ENCODE results near the gene PPFIA2.

PPFIA2 gene

DNA sequence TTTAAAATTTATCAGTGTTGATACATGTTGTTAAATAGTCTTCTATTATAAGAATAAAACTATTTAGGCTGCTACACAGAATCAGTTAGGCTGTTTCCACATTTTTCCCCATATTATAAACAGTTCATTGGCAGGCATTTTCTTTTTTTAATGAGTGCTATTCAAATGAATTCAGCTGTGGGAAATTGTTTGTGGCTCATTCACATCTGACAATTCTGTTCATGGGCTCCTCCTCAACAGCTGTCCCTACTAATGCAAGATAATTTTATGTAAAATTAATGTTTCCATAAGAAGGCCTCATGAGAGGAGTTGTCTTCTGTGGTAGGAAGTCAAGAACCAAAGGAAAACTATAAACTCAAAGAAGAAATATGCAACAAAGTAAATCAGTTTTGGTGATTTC is 218.0 kb downstream of the PPFIA2 start:
- no peak for ATAC-seq
- no peak for TF ChIP-seq ZNF8 (CRISPR knock-in tag; IDR thresholded peaks at IDR 0.05)
- TF ChIP-seq, protein P1, sequence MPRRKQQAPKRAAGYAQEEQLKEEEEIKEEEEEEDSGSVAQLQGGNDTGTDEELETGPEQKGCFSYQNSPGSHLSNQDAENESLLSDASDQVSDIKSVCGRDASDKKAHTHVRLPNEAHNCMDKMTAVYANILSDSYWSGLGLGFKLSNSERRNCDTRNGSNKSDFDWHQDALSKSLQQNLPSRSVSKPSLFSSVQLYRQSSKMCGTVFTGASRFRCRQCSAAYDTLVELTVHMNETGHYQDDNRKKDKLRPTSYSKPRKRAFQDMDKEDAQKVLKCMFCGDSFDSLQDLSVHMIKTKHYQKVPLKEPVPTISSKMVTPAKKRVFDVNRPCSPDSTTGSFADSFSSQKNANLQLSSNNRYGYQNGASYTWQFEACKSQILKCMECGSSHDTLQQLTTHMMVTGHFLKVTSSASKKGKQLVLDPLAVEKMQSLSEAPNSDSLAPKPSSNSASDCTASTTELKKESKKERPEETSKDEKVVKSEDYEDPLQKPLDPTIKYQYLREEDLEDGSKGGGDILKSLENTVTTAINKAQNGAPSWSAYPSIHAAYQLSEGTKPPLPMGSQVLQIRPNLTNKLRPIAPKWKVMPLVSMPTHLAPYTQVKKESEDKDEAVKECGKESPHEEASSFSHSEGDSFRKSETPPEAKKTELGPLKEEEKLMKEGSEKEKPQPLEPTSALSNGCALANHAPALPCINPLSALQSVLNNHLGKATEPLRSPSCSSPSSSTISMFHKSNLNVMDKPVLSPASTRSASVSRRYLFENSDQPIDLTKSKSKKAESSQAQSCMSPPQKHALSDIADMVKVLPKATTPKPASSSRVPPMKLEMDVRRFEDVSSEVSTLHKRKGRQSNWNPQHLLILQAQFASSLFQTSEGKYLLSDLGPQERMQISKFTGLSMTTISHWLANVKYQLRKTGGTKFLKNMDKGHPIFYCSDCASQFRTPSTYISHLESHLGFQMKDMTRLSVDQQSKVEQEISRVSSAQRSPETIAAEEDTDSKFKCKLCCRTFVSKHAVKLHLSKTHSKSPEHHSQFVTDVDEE (CRISPR knock-in tag; IDR thresholded peaks at IDR 0.05) = no peak
- TF ChIP-seq BACH2 (CRISPR knock-in tag; IDR thresholded peaks at IDR 0.05; ENCODE audit: borderline replicate concordance) = no peak
- no peak for TF ChIP-seq ARNTL (CRISPR knock-in tag; IDR thresholded peaks at IDR 0.05; ENCODE audit: borderline replicate concordance, low read depth)
- TF ChIP-seq, protein P2, sequence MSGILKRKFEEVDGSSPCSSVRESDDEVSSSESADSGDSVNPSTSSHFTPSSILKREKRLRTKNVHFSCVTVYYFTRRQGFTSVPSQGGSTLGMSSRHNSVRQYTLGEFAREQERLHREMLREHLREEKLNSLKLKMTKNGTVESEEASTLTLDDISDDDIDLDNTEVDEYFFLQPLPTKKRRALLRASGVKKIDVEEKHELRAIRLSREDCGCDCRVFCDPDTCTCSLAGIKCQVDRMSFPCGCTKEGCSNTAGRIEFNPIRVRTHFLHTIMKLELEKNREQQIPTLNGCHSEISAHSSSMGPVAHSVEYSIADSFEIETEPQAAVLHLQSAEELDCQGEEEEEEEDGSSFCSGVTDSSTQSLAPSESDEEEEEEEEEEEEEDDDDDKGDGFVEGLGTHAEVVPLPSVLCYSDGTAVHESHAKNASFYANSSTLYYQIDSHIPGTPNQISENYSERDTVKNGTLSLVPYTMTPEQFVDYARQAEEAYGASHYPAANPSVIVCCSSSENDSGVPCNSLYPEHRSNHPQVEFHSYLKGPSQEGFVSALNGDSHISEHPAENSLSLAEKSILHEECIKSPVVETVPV (CRISPR knock-in tag; IDR thresholded peaks at IDR 0.05) = no peak
- TF ChIP-seq ZNF565 (CRISPR knock-in tag; conservative IDR thresholded peaks at IDR 0.05; ENCODE audit: low read depth) = no peak
- TF ChIP-seq TCF4 (CRISPR knock-in tag; IDR thresholded peaks at IDR 0.05; ENCODE audit: borderline replicate concordance) = no peak
- TF ChIP-seq ESRRG (CRISPR knock-in tag; IDR thresholded peaks at IDR 0.05) = no peak
- no peak for TF ChIP-seq TOX (CRISPR knock-in tag; IDR thresholded peaks at IDR 0.05; ENCODE audit: borderline replicate concordance)
- no peak for TF ChIP-seq ZFP3 (CRISPR knock-in tag; IDR thresholded peaks at IDR 0.05)
- TF ChIP-seq, protein P3, sequence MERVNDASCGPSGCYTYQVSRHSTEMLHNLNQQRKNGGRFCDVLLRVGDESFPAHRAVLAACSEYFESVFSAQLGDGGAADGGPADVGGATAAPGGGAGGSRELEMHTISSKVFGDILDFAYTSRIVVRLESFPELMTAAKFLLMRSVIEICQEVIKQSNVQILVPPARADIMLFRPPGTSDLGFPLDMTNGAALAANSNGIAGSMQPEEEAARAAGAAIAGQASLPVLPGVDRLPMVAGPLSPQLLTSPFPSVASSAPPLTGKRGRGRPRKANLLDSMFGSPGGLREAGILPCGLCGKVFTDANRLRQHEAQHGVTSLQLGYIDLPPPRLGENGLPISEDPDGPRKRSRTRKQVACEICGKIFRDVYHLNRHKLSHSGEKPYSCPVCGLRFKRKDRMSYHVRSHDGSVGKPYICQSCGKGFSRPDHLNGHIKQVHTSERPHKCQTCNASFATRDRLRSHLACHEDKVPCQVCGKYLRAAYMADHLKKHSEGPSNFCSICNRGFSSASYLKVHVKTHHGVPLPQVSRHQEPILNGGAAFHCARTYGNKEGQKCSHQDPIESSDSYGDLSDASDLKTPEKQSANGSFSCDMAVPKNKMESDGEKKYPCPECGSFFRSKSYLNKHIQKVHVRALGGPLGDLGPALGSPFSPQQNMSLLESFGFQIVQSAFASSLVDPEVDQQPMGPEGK (CRISPR knock-in tag; IDR thresholded peaks at IDR 0.05; ENCODE audit: borderline replicate concordance) = no peak

DNA sequence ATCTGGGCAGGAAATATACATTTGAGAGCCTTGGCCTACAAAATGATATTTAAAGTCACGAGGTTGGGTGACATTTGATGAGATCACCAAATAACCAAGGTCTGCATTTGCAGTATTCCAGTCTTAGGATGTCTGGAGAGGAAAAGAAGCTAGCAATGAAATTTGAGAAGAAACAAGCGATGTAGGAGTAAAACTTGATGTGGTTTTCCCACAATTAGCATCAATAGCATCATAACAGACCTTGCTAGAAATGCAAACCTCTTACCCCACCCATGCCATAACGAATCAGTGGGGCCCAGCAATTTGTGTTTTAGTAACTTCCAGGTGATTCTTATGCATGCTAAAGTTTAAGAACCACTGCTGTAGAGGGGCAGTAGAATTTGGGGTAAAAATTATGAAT is 219.9 kb downstream of the PPFIA2 start:
- TF ChIP-seq ISL1 (CRISPR knock-in tag; IDR thresholded peaks at IDR 0.05) (no peak), TCF4 (CRISPR knock-in tag; IDR thresholded peaks at IDR 0.05; ENCODE audit: borderline replicate concordance) (no peak), CSDC2 (CRISPR knock-in tag; IDR thresholded peaks at IDR 0.05) (no peak), ZFP3 (CRISPR knock-in tag; IDR thresholded peaks at IDR 0.05) (no peak), TOX (CRISPR knock-in tag; IDR thresholded peaks at IDR 0.05; ENCODE audit: borderline replicate concordance) (no peak), RARB (CRISPR knock-in tag; IDR thresholded peaks at IDR 0.05) (no peak), ZC3H10 (CRISPR knock-in tag; IDR thresholded peaks at IDR 0.05) (no peak), ESRRG (CRISPR knock-in tag; IDR thresholded peaks at IDR 0.05) (no peak), GLIS3 (CRISPR knock-in tag; IDR thresholded peaks at IDR 0.05) (no peak), PPARA (CRISPR knock-in tag; IDR thresholded peaks at IDR 0.05; ENCODE audit: borderline replicate concordance) (no peak)
- TF ChIP-seq, protein P2 (CRISPR knock-in tag; IDR thresholded peaks at IDR 0.05) = no peak
- TF ChIP-seq, protein P4, sequence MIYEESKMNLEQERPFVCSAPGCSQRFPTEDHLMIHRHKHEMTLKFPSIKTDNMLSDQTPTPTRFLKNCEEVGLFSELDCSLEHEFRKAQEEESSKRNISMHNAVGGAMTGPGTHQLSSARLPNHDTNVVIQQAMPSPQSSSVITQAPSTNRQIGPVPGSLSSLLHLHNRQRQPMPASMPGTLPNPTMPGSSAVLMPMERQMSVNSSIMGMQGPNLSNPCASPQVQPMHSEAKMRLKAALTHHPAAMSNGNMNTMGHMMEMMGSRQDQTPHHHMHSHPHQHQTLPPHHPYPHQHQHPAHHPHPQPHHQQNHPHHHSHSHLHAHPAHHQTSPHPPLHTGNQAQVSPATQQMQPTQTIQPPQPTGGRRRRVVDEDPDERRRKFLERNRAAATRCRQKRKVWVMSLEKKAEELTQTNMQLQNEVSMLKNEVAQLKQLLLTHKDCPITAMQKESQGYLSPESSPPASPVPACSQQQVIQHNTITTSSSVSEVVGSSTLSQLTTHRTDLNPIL (CRISPR knock-in tag; IDR thresholded peaks at IDR 0.05; ENCODE audit: low read depth) = no peak
- TF ChIP-seq, protein P5, sequence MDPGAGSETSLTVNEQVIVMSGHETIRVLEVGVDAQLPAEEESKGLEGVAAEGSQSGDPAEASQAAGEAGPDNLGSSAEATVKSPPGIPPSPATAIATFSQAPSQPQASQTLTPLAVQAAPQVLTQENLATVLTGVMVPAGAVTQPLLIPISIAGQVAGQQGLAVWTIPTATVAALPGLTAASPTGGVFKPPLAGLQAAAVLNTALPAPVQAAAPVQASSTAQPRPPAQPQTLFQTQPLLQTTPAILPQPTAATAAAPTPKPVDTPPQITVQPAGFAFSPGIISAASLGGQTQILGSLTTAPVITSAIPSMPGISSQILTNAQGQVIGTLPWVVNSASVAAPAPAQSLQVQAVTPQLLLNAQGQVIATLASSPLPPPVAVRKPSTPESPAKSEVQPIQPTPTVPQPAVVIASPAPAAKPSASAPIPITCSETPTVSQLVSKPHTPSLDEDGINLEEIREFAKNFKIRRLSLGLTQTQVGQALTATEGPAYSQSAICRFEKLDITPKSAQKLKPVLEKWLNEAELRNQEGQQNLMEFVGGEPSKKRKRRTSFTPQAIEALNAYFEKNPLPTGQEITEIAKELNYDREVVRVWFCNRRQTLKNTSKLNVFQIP (CRISPR knock-in tag; IDR thresholded peaks at IDR 0.05; ENCODE audit: borderline replicate concordance, low read depth) = no peak
- no peak for ATAC-seq

DNA sequence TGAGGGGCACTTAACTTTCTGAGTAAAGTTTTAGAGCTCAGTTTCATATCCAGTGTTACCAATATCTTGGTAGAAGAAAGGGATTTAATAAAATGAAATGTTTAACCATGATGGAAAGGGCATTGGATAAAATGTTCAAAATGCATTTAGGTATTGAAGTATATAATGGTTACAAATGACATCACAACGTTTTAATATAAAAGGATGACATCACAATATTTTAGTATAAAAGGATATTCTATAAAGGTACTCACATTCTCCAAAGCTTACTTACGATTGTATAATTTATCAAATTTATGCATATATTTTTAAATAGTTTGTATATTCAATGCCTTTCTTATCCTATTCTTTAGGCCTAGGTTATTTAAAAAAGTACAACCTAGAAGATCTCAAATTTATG is 226.1 kb downstream of the PPFIA2 start:
- no peak for ATAC-seq
- TF ChIP-seq, protein P1 (CRISPR knock-in tag; IDR thresholded peaks at IDR 0.05) = no peak
- no peak for TF ChIP-seq ZC3H10 (CRISPR knock-in tag; IDR thresholded peaks at IDR 0.05)
- TF ChIP-seq, protein P2 (CRISPR knock-in tag; IDR thresholded peaks at IDR 0.05) = no peak
- TF ChIP-seq, protein P3 (CRISPR knock-in tag; IDR thresholded peaks at IDR 0.05; ENCODE audit: borderline replicate concordance) = no peak
- no peak for TF ChIP-seq ARNTL (CRISPR knock-in tag; IDR thresholded peaks at IDR 0.05; ENCODE audit: borderline replicate concordance, low read depth)
- TF ChIP-seq PPARA (CRISPR knock-in tag; IDR thresholded peaks at IDR 0.05; ENCODE audit: borderline replicate concordance) = no peak
